HEK293T (cell line): ENCODE data around the gene PRAME.

Experiments used
- BHLHE40 ChIP-seq: fragments of 450-650 bp; IDR thresholded peaks from 2 replicates; pipeline ENCODE4 v1.6.1; 2016; ENCODE audit warnings: mild to moderate bottlenecking, moderate library complexity, borderline replicate concordance
- CTBP1 ChIP-seq: fragments of 450-650 bp; IDR thresholded peaks from 2 replicates; pipeline ENCODE4 v1.6.1; 2016; ENCODE audit warnings: borderline replicate concordance
- FOXK2 ChIP-seq: fragments of 450-650 bp; IDR thresholded peaks from 2 replicates; pipeline ENCODE4 v1.6.1; 2016; ENCODE audit warnings: mild to moderate bottlenecking
- FOXM1 ChIP-seq: fragments of 450-650 bp; IDR thresholded peaks from 2 replicates; pipeline ENCODE4 v1.6.1; 2017; ENCODE audit warnings: mild to moderate bottlenecking, borderline replicate concordance
- L3MBTL2 ChIP-seq: fragments of 450-650 bp; conservative IDR thresholded peaks from 2 replicates; pipeline ENCODE4 v1.6.1; 2016; ENCODE audit warnings: mild to moderate bottlenecking
- SP1 ChIP-seq: fragments of 450-650 bp; IDR thresholded peaks from 2 replicates; pipeline ENCODE4 v1.6.1; 2017
- SUZ12 ChIP-seq: fragments of 450-650 bp; IDR thresholded peaks from 2 replicates; pipeline ENCODE4 v1.6.1; 2016; ENCODE audit warnings: mild to moderate bottlenecking
- TARDBP ChIP-seq: fragments of 450-650 bp; IDR thresholded peaks from 2 replicates; pipeline ENCODE4 v1.6.1; 2016
- TF ChIP-seq, protein P1 (sequence below): fragments of 450-650 bp; IDR thresholded peaks from 2 replicates; pipeline ENCODE4 v1.6.1; 2016

DNA sequence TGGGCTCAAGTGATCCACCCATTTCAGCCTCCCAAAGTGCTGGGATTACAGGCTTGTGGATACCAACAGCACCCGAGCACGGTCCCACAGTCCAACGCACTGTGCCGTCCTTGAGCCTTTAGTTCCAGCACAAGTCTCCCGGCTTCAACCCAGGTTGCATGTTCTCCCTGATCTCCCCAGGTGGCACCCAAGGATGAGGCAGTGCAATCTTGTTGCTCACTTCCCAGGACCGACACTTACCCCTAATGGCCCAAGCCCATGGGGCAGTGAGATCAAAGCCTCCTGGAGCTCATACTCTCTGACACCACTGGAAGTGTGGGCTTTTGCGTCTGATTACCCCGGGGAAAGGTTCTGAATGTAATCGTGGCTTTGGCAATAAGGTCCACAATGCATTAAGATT is 3.5 kb downstream of the PRAME start:
- TF ChIP-seq FOXM1 (no peak), CTBP1 (no peak), SP1 (no peak), L3MBTL2 (no peak), FOXK2 (no peak), BHLHE40 (no peak), SUZ12 (no peak), TARDBP (no peak)
- TF ChIP-seq, protein P1, sequence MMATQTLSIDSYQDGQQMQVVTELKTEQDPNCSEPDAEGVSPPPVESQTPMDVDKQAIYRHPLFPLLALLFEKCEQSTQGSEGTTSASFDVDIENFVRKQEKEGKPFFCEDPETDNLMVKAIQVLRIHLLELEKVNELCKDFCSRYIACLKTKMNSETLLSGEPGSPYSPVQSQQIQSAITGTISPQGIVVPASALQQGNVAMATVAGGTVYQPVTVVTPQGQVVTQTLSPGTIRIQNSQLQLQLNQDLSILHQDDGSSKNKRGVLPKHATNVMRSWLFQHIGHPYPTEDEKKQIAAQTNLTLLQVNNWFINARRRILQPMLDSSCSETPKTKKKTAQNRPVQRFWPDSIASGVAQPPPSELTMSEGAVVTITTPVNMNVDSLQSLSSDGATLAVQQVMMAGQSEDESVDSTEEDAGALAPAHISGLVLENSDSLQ: no peak
